Epithelial cell of esophagus (primary cell): ENCODE measurements around the gene CD151.

Source experiments
- DNase-seq: peaks from one replicate; pipeline ENCODE4 v3.0.0; 2010; ENCODE audit warnings: low read depth
- H3K4me3 ChIP-seq: 2 replicates; pipeline ENCODE4 v1.5.1; 2011; ENCODE audit warnings: mild to moderate bottlenecking, low read length, control low read depth
- TF ChIP-seq, protein P1 (sequence below): IDR thresholded peaks from 2 replicates; pipeline ENCODE4 v1.5.1; 2011; ENCODE audit warnings: low read depth, mild to moderate bottlenecking, low read length, control low read depth, inconsistent platforms; ENCODE audit not compliant: insufficient read depth; ENCODE audit errors: missing control alignments

The CD151 gene

DNA sequence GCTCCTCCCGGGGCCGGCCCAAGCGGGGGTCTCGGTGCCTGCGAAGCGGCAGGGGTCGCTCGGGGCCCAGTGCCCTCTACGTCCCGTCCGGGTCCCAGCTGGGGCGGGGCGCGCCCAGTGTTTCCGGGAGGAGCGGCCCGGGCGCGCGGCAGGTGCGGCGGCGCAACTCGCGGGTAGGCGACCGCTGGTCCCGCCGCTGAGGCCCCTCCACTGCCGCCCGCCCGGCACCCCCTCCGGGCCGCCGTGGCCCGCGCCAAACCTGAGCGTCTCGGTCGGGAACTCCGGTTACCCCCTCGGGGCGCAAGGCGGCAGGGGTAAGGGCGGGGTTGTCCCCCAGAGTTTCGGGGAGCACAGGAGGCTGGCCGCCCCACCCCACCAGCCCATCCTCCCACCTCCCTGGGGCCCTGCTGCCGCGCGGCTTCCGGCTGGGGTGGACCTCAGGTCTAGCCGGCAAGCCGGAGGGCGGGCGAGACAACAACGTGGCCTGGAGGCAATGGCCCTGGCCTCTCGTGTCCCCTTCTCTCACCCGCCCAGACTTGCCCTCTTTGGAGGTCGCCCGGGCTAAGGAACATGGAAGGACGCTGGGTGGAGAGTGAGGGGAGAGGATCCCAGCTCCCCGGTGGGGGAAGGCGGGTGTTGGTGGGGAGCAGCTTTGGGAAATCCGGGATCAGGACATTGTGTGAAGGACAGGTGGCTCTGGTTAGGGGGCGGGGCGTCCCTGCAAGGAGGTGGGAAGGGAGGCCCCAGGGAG, 5.4 kb upstream of the CD151 start:
- TF ChIP-seq, protein P1, sequence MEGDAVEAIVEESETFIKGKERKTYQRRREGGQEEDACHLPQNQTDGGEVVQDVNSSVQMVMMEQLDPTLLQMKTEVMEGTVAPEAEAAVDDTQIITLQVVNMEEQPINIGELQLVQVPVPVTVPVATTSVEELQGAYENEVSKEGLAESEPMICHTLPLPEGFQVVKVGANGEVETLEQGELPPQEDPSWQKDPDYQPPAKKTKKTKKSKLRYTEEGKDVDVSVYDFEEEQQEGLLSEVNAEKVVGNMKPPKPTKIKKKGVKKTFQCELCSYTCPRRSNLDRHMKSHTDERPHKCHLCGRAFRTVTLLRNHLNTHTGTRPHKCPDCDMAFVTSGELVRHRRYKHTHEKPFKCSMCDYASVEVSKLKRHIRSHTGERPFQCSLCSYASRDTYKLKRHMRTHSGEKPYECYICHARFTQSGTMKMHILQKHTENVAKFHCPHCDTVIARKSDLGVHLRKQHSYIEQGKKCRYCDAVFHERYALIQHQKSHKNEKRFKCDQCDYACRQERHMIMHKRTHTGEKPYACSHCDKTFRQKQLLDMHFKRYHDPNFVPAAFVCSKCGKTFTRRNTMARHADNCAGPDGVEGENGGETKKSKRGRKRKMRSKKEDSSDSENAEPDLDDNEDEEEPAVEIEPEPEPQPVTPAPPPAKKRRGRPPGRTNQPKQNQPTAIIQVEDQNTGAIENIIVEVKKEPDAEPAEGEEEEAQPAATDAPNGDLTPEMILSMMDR, result no peak
- DNase-seq, result no peak
- H3K4me3 ChIP-seq, result no peak overlapping the region

GRCh38 chr11:827897-828192, 4.9 kb upstream of the CD151 start, which contains the start of gene CRACR2B:
Gene CRACR2B (plus strand): TSS chr11:827919. CDS start chr11:828608, 689 bp downstream.
- TF ChIP-seq, protein P1, result no peak
- H3K4me3 ChIP-seq, result no peak within 1 kb of the TSS
- DNase-seq, result no peak

DNA sequence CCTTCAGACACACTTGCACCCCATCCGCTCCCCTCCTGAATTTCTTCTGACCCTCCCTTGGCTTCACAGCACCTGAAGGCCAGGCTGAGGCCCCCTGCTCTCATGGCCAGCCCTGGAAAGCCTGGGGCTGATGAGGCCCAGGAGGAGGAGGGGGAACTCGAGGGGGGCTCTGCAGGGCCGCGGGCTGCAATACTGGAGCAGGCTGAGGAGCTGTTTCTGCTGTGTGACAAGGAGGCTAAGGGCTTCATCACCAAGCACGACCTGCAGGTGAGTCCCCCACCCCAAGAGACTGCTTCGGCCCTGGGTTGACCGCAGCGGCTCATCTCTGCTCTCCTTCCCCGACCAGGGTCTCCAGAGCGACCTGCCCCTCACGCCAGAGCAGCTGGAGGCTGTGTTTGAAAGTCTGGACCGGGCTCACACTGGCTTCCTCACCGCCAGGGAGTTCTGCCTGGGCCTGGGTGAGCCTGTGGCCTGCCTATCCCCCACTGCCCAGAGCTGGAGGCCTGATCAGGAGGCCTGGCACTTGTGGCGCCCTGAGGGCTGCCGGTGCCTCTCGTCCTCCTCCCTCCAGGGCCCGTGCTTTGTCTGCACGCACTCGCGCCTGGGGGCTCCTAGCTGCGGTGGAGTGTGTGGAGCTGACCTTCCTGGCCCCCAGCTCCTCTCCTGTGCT, 4.1 kb upstream of the CD151 start:
- TF ChIP-seq, protein P1, result no peak
- no peak overlapping the region for H3K4me3 ChIP-seq
- DNase-seq, result no peak

DNA sequence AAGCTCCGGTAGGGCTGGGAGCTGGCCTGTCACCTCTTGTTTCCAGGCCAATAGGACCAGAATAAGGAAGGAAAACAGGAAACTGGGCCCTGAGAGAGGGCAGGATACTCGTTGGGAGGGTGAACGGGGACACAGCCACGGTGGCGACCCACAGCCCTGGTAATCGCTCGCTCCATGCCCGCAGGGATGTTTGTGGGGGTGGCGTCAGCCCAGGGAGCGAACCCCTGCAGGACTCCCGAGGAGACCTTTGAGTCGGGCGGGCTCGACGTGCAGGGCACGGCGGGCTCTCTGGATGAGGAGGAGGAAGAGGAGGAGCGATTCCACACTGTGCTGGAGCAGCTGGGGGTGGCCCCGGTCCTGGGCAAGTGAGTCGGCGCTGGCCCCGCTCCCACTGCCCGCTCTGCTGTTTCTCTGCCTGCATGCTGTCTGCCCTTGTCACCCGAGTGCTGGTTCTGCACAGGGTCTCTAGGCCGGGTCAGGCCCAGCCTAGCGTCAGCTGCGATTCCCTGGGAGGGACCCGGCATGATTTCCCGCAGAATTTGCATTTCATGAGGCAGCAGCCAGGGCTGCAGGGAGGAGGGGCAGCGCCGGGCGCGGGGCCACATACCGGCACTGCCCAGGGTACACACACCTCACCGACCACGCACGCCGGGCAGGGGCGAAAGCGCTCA, 3.4 kb upstream of the CD151 start:
- TF ChIP-seq, protein P1, result no peak
- no peak for DNase-seq
- H3K4me3 ChIP-seq, result no peak overlapping the region

DNA sequence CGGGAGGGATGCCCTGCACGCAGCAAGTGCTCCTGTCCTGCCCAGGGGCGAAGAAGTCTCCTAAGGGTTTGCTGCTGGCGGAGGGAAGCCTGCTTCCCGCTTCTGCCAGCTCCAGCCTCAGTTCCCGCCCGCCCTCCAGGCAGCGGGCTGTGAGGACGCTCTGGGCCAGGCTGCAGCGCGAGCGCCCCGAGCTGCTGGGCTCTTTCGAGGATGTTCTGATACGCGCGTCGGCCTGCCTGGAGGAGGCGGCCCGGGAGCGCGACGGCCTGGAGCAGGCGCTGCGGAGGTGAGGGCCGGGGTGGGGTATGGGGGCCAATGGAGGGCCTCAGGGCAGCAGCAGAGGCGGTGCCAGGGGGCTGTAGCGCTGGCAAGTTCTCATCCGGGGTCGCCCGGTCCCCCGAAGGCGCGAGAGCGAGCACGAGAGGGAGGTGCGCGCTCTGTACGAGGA, 2.9 kb upstream of the CD151 start:
- H3K4me3 ChIP-seq, result peak overlapping the region; percentile 19
- DNase-seq, result no peak
- TF ChIP-seq, protein P1, result no peak

DNA sequence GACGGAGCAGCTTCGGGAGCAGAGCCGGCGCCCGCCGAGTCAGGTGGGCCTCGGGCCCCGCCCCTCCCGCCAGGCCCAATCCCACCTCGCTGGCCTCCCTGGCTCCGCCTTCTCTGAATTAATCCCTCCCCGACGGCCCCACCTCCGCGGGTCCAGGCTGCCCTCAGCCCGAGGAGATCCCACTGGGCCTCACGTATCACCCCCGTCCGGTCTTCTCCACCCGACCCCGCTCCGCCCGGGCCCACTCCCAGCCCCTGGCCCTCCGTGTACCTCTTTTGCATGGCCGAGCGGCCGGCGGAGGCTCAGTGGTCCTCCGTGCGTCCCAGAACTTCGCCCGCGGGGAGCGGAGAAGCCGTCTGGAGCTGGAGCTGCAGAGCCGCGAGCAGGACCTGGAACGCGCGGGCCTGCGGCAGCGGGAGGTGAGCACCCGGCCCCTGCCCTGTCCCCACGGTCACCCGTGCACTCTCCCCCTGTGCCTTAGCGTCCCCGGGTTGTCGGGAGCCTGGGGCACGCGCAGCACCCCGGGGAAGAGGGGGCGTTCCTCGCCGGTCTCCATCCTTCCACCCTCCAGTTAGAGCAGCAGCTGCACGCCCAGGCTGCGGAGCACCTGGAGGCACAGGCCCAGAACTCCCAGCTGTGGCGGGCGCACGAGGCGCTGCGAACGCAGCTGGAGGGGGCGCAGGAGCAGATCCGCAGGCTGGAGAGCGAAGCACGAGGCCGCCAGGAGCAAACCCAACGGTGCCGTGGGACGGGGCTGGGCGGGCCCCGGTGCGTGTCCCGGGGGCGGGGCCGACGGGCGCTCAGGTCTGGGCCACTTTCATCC, 2.2 kb upstream of the CD151 start:
- TF ChIP-seq, protein P1, result no peak
- DNase-seq, result peak; percentile 77
- H3K4me3 ChIP-seq, result peak overlapping the region; percentile 19
